K562 (cell line): Measurements from ENCODE around the gene CETN1. TPM values are rescaled to one million over a fixed set of nuclear protein-coding genes. Genes with fewer than 3 reads are reported as not detected.

Experiments
- ATAC-seq: fragments of 200-7000 bp; cut with Tn5 transposase; 3 replicates; pipeline ENCODE4 v1.9.1; 2020; ENCODE audit warnings: moderate library complexity
- BruUV-seq: library from RNA; stranded (reverse); fragments of 400-500 nt; replicated peaks from 2 replicates; lab custom pipeline; 2021; lab: Mats Ljungman, UMichigan
- CTCF ChIA-PET: fragments of 300-600 bp; formaldehyde crosslinking; extraction: SDS; loops from one replicate; lab custom pipeline; 2021; ENCODE audit warnings: low intra/inter-chr PET ratio; lab: Yijun Ruan, JAX
- POLR2A ChIA-PET: fragments of 300-600, 350-650 bp; sonication (Branson Sonifier 250); formaldehyde crosslinking; extraction: SDS; loops from one replicate; lab custom pipeline; 2021; ENCODE audit warnings: antibody characterized with exemption, inconsistent platforms; lab: Yijun Ruan, JAX
- DNase-seq, 4 experiments: peaks; one replicate each; pipeline versions ENCODE4 v3.0.0 to v3.0.0-alpha.2; 2011 to 2018; ENCODE audit warnings: low spot score in 3 of 4, mixed read lengths in 3 of 4; ENCODE audit errors: extremely low read depth in 1 of 4
- FAIRE-seq: peaks from 2 replicates; lab custom pipeline; 2011; peaks lifted over from hg19 to GRCh38; lab: Jason Lieb, UNC
- H2AFZ ChIP-seq: 2 replicates; pipeline ENCODE4 v1.6.0; 2011; ENCODE audit warnings: low read depth, low read length, control low read depth, inconsistent platforms
- H3K27ac ChIP-seq: fragments of 200-600 bp; 3 replicates; pipeline ENCODE4 v1.8.0; 2011; ENCODE audit warnings: low read depth, mild to moderate bottlenecking, control low read depth, inconsistent platforms, low read length, moderate library complexity, mixed read lengths; ENCODE audit errors: extremely low read depth
- H3K27me3 ChIP-seq, 2 experiments: fragments of 300-600 bp in 1 of 2; 2 replicates in 1 of 2; 3 replicates in 1 of 2; pipeline versions ENCODE4 v1.6.0 to v1.8.0; 2011; ENCODE audit warnings: inconsistent platforms in 2 of 2, low read length in 2 of 2, mild to moderate bottlenecking in 1 of 2, mixed read lengths in 1 of 2, moderate library complexity in 1 of 2; ENCODE audit not compliant: control insufficient read depth in 2 of 2, insufficient read depth in 2 of 2
- H3K36me3 ChIP-seq: fragments of 300-600 bp; 3 replicates; pipeline ENCODE4 v1.8.0; 2011; ENCODE audit warnings: mild to moderate bottlenecking, low read length, inconsistent platforms; ENCODE audit not compliant: control insufficient read depth, insufficient read depth
- H3K4me1 ChIP-seq, 2 experiments: fragments of 200-600 bp in 1 of 2; replicated peaks in 1 of 2; 2 replicates in 1 of 2; 3 replicates in 1 of 2; pipeline versions ENCODE4 v1.5.1 to v1.8.0; 2011; ENCODE audit warnings: inconsistent platforms in 2 of 2, low read length in 2 of 2, mild to moderate bottlenecking in 1 of 2, mixed read lengths in 1 of 2, moderate library complexity in 1 of 2; ENCODE audit not compliant: control insufficient read depth in 2 of 2, insufficient read depth in 2 of 2
- H3K4me2 ChIP-seq: 2 replicates; pipeline ENCODE4 v1.6.1; 2011; ENCODE audit warnings: low read length, control low read depth, inconsistent platforms, mixed read lengths; ENCODE audit not compliant: insufficient read depth
- H3K4me3 ChIP-seq: fragments of 200-600 bp; sonication (generic), shearing (Covaris generic); 2 replicates; pipeline ENCODE4 v1.5.1; 2016; ENCODE audit warnings: control low read depth, inconsistent platforms
- H3K79me2 ChIP-seq: fragments of 200-600 bp; 3 replicates; pipeline ENCODE4 v1.8.0; 2011; ENCODE audit warnings: low read length, inconsistent platforms; ENCODE audit not compliant: control insufficient read depth, insufficient read depth
- H3K9ac ChIP-seq, 2 experiments: 2 replicates each; pipeline versions ENCODE4 v1.6.0 to v1.6.1; 2011; ENCODE audit warnings: low read depth in 2 of 2, low read length in 2 of 2, control low read depth in 1 of 2, inconsistent platforms in 1 of 2, mild to moderate bottlenecking in 1 of 2, mixed read lengths in 1 of 2; ENCODE audit not compliant: insufficient read depth in 1 of 2
- H3K9me1 ChIP-seq: one replicate; pipeline ENCODE4 v1.6.0; 2011; ENCODE audit warnings: inconsistent platforms, mild to moderate bottlenecking, low read length, moderate library complexity; ENCODE audit not compliant: control insufficient read depth, insufficient read depth
- H3K9me3 ChIP-seq: replicated peaks from 2 replicates; pipeline ENCODE4 v1.5.1; 2011; ENCODE audit warnings: low read depth, low read length, inconsistent platforms; ENCODE audit not compliant: control insufficient read depth, insufficient read depth
- H4K20me1 ChIP-seq: replicated peaks from 2 replicates; pipeline ENCODE4 v1.6.1; 2011; ENCODE audit warnings: low read length, inconsistent platforms, mixed read lengths; ENCODE audit not compliant: control insufficient read depth, insufficient read depth
- MAFG ChIP-seq: fragments of 450-650 bp; conservative IDR thresholded peaks from 2 replicates; pipeline ENCODE4 v1.6.1; 2016; ENCODE audit warnings: missing genetic modification characterization, missing compliant biosample characterization
- NRF1 ChIP-seq, 2 experiments: fragments of 450-650 bp; IDR thresholded peaks in 1 of 2; conservative IDR thresholded peaks in 1 of 2; 2 replicates each; pipeline ENCODE4 v1.6.1; 2014; ENCODE audit warnings: mild to moderate bottlenecking in 2 of 2
- PRPF4 ChIP-seq: fragments of 200-400 bp; formaldehyde crosslinking; IDR thresholded peaks from one replicate; pipeline ENCODE4 v1.6.1; 2017; ENCODE audit warnings: low read length, low read depth, mild to moderate bottlenecking; ENCODE audit not compliant: insufficient read depth, poor library complexity, severe bottlenecking
- STAT5B ChIP-seq: fragments of 250-450 bp; sonication (Bioruptor Pico); IDR thresholded peaks from 2 replicates; pipeline ENCODE4 v1.8.0; 2021; ENCODE audit warnings: mild to moderate bottlenecking, inconsistent platforms
- ZNF197 ChIP-seq: fragments of 200-800 bp; sonication (Bioruptor generic); IDR thresholded peaks from 2 replicates; pipeline ENCODE4 v1.6.1; 2016; ENCODE audit warnings: low read depth, missing genetic modification characterization, missing compliant biosample characterization
- WGBS: fragments of 100-300 bp; shearing (Covaris generic); methylation state at CpG from one replicate; pipeline ENCODE4 v1.1.6; 2016; ENCODE audit warnings: low coverage, mixed read lengths; ENCODE audit not compliant: insufficient coverage; ENCODE audit errors: missing lambda C conversion rate; 5-methylcytosine and 5-hydroxymethylcytosine counted together
- in situ Hi-C: fragments of 300-500 bp; cut with MboI; formaldehyde crosslinking; loops from 4 replicates; pipeline ENCODE4 v1.15.0; 2018; ENCODE audit warnings: inconsistent platforms, mixed read lengths
- intact Hi-C: fragments of 100-400 bp; cut with micrococcal nuclease; formaldehyde crosslinking; loops from 2 replicates; pipeline ENCODE4 v1.14.2; 2022
- polyA plus RNA-seq, 8 experiments: library from polyadenylated mRNA; depleted of rRNA in 4 of 8; stranded (reverse) in 5 of 8; unstranded in 3 of 8; fragments of >200 nt; fragmentation: Nextera tagmentation in 2 of 8; fragmentation: Illumina TruSeq in 1 of 8; extraction: Ambion mirVana in 2 of 8; extraction: Trizol in 1 of 8; gene quantifications; 2 replicates each; pipeline versions ENCODE4 v1.2.1 to v1.2.3, GENCODE V29; 2011 to 2014; ENCODE audit warnings: inconsistent platforms in 1 of 8, missing spikeins in 1 of 8
- total RNA-seq, 7 experiments: library from RNA; depleted of rRNA in 6 of 7; stranded (reverse); fragments of >200 nt in 6 of 7; fragmentation: Illumina TruSeq in 2 of 7; extraction: Trizol in 2 of 7; gene quantifications; 2 replicates each; pipeline versions ENCODE4 v1.2.1 to v1.2.3, GENCODE V29; 2011 to 2021; ENCODE audit warnings: low replicate concordance in 1 of 7

The CETN1 gene
- total and polyA plus RNA-seq, 9 of the 15 experiments (the other 6 are each of a cell fraction or from before 2014, with no cell fraction given) = 0.07 to 0.34 (median 0.19) TPM; not detected in 3

DNA sequence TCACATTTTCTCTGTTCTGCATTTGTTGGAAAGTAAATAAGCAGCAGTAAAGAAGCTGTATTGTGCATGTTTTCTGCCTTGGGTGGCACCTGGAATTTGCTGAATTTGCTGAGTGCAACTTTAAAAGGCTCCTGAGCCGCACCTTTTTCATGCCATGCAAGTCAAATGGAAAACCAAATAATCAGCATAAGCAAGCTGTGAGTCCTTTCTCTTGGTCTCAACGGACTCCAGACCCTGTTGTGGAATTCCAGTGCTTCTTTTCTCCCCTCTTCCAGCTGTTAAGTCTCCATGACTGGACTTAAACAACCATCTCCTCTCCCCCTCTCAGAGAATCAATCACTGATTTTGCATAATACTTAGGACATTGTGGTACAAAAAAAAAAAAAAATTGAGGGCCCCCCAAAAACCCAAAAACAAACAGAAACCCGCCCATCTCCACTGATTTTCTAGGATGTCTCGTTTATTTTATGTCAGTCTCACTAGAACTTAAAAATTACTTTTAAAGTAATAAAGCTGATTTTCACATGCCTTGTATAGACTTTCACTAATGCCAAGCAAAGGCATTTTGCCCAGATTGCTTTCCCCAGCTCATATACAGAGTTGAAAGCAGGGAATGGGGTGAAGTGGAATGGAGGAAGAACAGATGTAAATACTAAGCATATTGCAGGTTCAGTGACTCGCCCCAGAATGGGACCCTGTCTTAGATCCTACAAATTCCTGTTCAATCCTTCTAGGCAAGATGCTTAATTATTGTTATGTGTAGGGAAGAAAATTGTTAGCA, 5.1 kb upstream of the CETN1 start:
- Histone ChIP-seq H3K4me3 (no peak overlapping the region), H3K36me3 (no peaks in the 10 kb centered on the region), H3K27ac (no peak overlapping the region), H4K20me1 (no peaks in the 10 kb centered on the region), H3K4me2 (no peak overlapping the region), H3K9ac (no peak overlapping the region), H3K9me3 (no peaks in the 10 kb centered on the region), H3K4me1 (peaks cover 0 to 2% of the 10 kb centered on the region in 2 experiments; a peak in 2 of 5 replicates), H2AFZ (no peak overlapping the region), H3K27me3 (peaks cover 34 to 36% of the 10 kb centered on the region in 2 experiments), H3K79me2 (no peaks in the 10 kb centered on the region), H3K9me1 (no peaks in the 10 kb centered on the region)
- no peak for FAIRE-seq
- DNase-seq = no peak
- BruUV-seq = no TSS peak
- ChIA-PET CTCF (no interaction called here), POLR2A (interaction anchor here (0.5 to 1.6 kb wide), 3 partner anchors 10 to 308 kb away, joined by 3 to 4 read pairs (median 4); no protein-coding TSS in a partner anchor)
- WGBS = 1% methylated on average over 4 of the region's 5 CpGs
- no peak for ATAC-seq
- no peak for TF ChIP-seq PRPF4
- TF ChIP-seq ZNF197 = no peak
- TF ChIP-seq MAFG (tag) = no peak
- intact Hi-C loops (no loop called here), in situ Hi-C loops (no loop called here)

DNA sequence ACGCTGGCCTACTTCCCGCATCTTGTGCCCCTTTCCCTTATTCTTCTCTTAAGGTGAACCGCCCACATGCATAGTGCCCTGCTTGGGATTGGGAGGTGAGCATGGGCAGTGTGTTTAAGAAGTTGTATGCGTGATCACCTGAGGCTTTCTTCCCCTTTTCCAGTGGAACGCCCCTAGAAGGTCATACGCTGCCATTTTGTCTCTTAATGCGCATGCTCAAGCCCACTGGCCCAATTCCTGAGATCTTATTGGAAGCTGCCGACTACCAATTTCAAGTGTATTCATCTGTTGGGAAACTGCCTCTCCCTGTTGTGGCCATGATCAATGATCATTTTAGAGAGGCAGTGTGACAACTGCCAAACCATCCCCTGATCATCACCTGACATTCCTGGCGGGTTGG, 3.3 kb upstream of the CETN1 start:
- no peaks in the 10 kb centered on the region for H3K36me3 ChIP-seq
- FAIRE-seq (no peak), ATAC-seq (no peak), DNase-seq (no peak)
- no peak overlapping the region for H3K4me3 ChIP-seq
- H3K4me2 ChIP-seq = peak overlapping the region; percentile 41; the same call in 1 of the 2 replicates
- peaks cover 32 to 39% of the 10 kb centered on the region in 2 experiments for H3K27me3 ChIP-seq
- BruUV-seq = no TSS peak
- in situ Hi-C loops = no loop called here
- H3K79me2 ChIP-seq = no peaks in the 10 kb centered on the region
- H3K9ac ChIP-seq = no peak overlapping the region
- no peaks in the 10 kb centered on the region for H4K20me1 ChIP-seq
- ChIA-PET POLR2A (interaction anchor here (0.6 to 1.6 kb wide), 3 partner anchors 8 to 864 kb away, joined by 3 to 4 read pairs (median 3); no protein-coding TSS in a partner anchor), CTCF (no interaction called here)
- H3K27ac ChIP-seq = no peak overlapping the region
- intact Hi-C loops = no loop called here
- H2AFZ ChIP-seq = peak overlapping the region; percentile 61; the same call in 1 of the 2 replicates
- 26% methylated on average over 9 of the region's 9 CpGs for WGBS
- H3K4me1 ChIP-seq = peaks cover 0 to 6% of the 10 kb centered on the region in 2 experiments; a peak in 2 of 5 replicates
- H3K9me1 ChIP-seq = no peaks in the 10 kb centered on the region
- no peaks in the 10 kb centered on the region for H3K9me3 ChIP-seq
- TF ChIP-seq STAT5B (no peak), NRF1 (conservative IDR thresholded peaks at IDR 0.05 in 1 of 2, IDR thresholded peaks at IDR 0.05 in 1 of 2) (peak; percentile 85 to 88)
